HG03565 (cell line): Measurements from ENCODE around the gene SLC16A14.
"Not testable (repeated sequence)": the region's sequence is repeated elsewhere in the genome, so short reads cannot be mapped to it uniquely, and the experiment has no call there.

ENCODE experiments used
- ATAC-seq: cut with Tn5 transposase; IDR thresholded peaks from one replicate; pipeline ENCODE4 v1.9.1; 2021; ENCODE audit warnings: mild to moderate bottlenecking, moderate library complexity; ENCODE audit not compliant: unreplicated experiment

The SLC16A14 gene, protein sequence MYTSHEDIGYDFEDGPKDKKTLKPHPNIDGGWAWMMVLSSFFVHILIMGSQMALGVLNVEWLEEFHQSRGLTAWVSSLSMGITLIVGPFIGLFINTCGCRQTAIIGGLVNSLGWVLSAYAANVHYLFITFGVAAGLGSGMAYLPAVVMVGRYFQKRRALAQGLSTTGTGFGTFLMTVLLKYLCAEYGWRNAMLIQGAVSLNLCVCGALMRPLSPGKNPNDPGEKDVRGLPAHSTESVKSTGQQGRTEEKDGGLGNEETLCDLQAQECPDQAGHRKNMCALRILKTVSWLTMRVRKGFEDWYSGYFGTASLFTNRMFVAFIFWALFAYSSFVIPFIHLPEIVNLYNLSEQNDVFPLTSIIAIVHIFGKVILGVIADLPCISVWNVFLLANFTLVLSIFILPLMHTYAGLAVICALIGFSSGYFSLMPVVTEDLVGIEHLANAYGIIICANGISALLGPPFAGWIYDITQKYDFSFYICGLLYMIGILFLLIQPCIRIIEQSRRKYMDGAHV

GRCh38 chr2:230068651-230069055 is at the start of gene SLC16A14:
Gene SLC16A14, minus strand, starts transcription at chr2:230068924. Its CDS starts 9,572 bp downstream, at chr2:230059352.
- ATAC-seq, result no peak

- no peak for ATAC-seq
These were observed 38.0 kb upstream of the SLC16A14 start for GRCh38 chr2:230106771-230107170.

DNA sequence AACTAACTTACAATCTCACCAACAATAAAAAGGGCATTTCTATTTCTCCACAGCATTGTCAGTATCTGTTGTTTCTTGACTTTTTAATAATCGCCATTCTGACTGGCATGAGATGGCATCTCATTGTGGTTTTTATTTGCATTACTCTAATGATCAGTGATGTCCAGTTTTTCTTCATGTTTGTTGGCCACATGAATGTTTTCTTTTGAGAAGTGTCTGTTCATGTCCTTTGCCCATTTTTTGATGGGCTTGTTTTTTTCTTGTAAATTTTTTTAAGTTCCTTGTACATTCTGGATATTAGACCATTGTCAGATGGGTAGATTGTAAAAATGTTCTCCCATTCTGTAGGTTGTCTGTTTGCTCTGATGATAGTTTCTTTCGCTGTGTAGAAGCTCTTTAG is 33.2 kb upstream of the SLC16A14 start:
- not testable (repeated sequence) for ATAC-seq

- ATAC-seq, result no peak
These were observed 29.1 kb upstream of the SLC16A14 start for GRCh38 chr2:230097841-230098240.

DNA sequence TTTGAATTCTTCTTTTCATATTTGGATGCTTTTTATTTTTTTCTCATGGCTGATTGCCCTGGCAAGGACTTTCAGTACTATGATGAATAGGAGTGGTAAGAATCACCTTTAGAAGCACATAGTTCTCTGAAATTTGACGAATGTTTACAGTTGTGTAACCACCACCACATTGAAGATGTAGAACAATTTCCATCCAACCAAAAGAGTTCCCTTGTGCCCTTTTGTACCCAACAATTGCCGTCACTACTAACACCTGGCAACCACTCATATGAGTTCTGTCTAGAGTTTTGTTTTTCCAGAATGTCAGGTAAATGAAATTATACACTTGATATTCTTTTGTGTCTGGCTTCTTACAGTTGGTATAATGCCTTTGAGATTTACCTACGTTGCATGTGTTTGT is 28.7 kb upstream of the SLC16A14 start:
- no peak for ATAC-seq

GRCh38 chr2:230090967-230091366 is 22.2 kb upstream of the SLC16A14 start:
- ATAC-seq, result no peak

DNA sequence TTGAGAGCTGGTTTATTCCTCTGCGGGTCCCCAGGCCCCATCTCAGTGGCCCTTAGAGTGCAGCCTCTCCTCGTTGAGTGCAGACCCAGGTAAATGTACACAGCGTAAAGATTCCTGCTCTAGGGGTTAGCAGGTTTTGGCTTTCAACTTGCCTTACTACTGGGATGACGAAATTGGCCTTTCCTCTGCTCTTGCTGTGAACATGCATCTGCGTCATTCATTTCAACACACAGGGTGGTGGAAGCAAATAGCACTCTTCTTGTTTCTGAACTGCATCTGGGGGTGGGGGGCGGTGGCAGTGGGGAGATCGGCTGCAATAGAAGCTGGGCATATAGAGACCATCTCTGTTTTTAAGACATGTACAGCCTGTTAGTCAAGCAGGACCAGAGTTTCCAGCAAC is 16.5 kb upstream of the SLC16A14 start:
- no peak for ATAC-seq

GRCh38 chr2:230077851-230078547 is 9.3 kb upstream of the SLC16A14 start:
- ATAC-seq, result no peak

GRCh38 chr2:230076819-230077218 is 8.1 kb upstream of the SLC16A14 start:
- ATAC-seq, result no peak

DNA sequence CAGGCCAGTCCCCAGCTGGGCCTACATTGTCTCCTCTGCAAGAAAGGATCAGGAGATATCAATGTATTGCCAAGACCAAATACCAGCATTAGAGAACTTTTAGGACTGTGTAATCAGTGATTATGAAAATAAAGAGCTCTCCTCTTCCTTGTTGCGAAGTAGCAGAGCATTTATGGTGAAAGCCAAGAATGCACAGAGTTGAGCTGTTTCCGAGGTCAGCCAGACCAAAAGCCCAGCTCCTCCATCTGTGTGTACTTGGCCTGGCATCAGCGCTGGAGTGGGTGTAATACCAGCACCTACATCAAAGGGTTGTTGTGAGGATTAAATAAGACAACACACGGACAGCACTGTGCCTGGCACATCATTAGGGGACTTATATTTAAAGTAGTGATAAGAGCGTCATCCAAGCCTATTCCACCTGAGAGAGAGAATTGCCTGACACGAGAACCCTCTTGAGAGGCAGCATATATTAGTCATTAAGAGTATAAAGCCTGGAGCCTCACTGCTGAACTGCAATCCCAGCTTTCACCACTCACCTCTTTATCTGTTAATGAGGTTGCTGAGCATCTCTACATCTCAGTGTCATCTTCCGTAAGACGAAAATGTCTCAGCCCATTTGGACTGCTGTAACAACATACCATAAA is 7.4 kb upstream of the SLC16A14 start:
- ATAC-seq, result no peak

GRCh38 chr2:230071421-230071820 is 2.7 kb upstream of the SLC16A14 start:
- ATAC-seq, result no peak

- ATAC-seq, result no peak
These were observed 678 bp upstream of the SLC16A14 start for GRCh38 chr2:230069402-230069801.

GRCh38 chr2:230068016-230068650 is 591 bp downstream of the SLC16A14 start:
- ATAC-seq, result no peak

DNA sequence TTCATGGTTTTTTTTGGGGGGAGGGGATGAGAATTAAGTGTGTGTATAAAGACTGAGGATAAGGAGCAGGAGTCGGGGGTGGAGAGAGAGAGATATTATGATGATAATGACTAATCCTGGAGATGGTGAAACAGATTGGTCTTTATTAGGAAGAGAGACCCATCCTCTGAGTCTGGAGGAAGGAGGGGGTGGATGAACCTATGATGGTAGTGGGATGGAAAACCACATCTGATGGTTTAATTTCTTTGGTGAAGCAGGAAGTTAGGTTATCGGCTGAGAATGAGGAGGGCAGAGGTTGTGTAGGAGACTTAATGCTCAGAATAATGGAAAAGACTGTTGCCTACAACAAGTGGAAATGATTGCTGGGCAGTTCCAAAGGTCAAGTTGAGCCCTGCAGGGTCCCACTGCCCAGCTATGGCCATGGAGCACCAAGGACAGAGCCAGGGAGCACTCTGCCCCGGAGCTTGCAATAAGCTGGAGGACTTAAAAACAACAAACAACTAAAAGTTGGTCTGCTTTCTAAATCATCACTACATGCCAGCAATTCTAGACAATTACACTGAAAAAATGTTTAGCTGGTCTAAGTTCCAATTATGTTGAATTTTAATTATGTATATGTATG is 7.9 kb downstream of the SLC16A14 start:
- ATAC-seq, result no peak

DNA sequence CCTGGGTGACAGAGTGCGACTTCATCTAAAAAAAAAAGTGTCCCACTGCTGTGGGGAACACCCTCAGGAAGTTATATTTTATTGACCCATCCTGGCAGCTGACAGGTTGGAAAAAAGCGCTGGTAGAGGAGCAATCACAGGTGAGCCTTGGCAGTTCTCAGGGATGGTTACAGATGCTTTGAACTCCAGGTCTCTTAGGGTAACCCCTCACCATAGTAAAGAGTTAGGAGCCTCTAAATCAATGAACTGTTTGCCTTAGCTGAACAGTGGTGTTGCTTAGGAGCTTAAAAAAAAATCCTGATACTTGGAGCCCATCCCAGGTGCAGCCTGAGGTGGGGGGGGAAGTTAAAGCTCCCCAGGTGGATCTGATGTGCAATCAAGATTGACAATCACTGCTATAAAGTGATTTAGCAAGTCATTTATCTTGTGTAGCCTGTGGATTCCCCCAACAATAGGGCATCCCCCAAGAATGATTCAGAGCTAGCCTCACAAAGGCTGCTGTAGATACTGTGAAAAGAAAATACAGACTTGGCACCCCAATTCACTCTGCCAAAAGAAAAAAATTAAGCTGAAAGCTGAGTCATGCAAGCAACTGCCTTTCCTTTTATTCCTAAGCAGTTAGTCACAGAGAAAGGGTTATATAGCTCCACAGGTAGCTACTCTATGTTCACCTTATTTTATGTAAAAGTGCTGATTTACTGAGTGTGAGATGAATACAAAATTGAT is 14.8 kb downstream of the SLC16A14 start:
- no peak for ATAC-seq

DNA sequence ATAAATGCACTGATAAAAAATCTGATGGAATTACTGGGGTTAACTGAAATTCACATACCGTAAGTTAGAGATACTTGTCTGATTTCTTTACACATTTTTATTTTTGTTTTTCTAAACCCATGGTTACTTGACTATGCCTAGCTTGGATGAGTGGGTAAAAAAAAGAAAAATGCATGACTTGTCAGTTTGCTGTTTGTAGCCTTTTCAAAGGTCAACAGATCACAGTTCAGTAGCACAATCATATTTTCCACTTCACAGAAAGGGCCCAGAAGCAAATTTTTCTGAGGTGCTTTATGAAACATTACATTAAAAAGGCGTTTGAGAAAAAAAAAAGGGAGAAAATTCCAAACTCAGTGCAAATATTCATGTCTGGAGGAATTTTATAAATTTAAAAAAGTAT is 16.4 kb downstream of the SLC16A14 start:
- ATAC-seq, result no peak

GRCh38 chr2:230050136-230050535 is 18.6 kb downstream of the SLC16A14 start:
- no peak for ATAC-seq

GRCh38 chr2:230048010-230048671 is 20.6 kb downstream of the SLC16A14 start:
- no peak for ATAC-seq

- ATAC-seq, result no peak
These were observed 22.2 kb downstream of the SLC16A14 start for GRCh38 chr2:230046491-230046890.
